Measurements from ENCODE around the gene BPHL. TPM values are rescaled to one million over a fixed set of nuclear protein-coding genes. Genes with fewer than 3 reads are reported as not detected.

The BPHL gene
- total and polyA plus RNA-seq, 2 experiments from 2014 or later, result 22.8 to 45.5 TPM

GRCh38 chr6:3136292-3137011 lies 17.9 kb downstream of the BPHL start:
- Histone ChIP-seq H3K27me3 (ENCODE audit: insufficient read depth) (no peaks in the 10 kb centered on the region), H2AFZ (no peak overlapping the region), H3K27ac (ENCODE audit: low read depth) (peak overlapping the region; percentile 39), H3K36me3 (ENCODE audit: insufficient read depth) (peaks cover 23% of the 10 kb centered on the region), H3K4me2 (0 out of 2 replicates have a peak overlapping the region, but pooled peaks have one; percentile 38), H3F3A (replicated peaks; ENCODE audit: low read depth) (peaks cover 13% of the 10 kb centered on the region; the same call in 1 of the 2 replicates), H3K79me2 (replicated peaks; ENCODE audit: insufficient read depth) (no peaks in the 10 kb centered on the region), H3K4me3 (no peak overlapping the region), H3K4me1 (ENCODE audit: insufficient read depth) (peaks cover 14% of the 10 kb centered on the region), H4K20me1 (replicated peaks; ENCODE audit: insufficient read depth) (no peaks in the 10 kb centered on the region; the same call in 1 of the 2 replicates), H3K9me2 (ENCODE audit: insufficient read depth) (no peaks in the 10 kb centered on the region)
- no peak overlapping the region; the same call in 2 of the 3 replicates for H3K4me3 Mint-ChIP-seq
- H3K9me3 Mint-ChIP-seq, result no peaks in the 10 kb centered on the region
- no peak for ATAC-seq
- TF ChIP-seq CREB1 (CRISPR knock-in tag; IDR thresholded peaks at IDR 0.05; ENCODE audit: low read depth), result no peak
- no peak for TF ChIP-seq CTCF (conservative IDR thresholded peaks at IDR 0.05; ENCODE audit: low read depth in 2 of 2)
- TF ChIP-seq ZNF331 (CRISPR knock-in tag; IDR thresholded peaks at IDR 0.05; ENCODE audit: low read depth), result no peak
- no peak for TF ChIP-seq JUNB (IDR thresholded peaks at IDR 0.05; ENCODE audit: unreplicated experiment)
- no peak for TF ChIP-seq ZNF462 (CRISPR knock-in tag; IDR thresholded peaks at IDR 0.05)
- TF ChIP-seq ETS1 (IDR thresholded peaks at IDR 0.05), result no peak
- TF ChIP-seq POLR2AphosphoS5 (IDR thresholded peaks at IDR 0.05; ENCODE audit: low read depth), result no peak
- no peak for TF ChIP-seq REST (IDR thresholded peaks at IDR 0.05; ENCODE audit: unreplicated experiment)
- TF ChIP-seq NANOG (IDR thresholded peaks at IDR 0.05; ENCODE audit: borderline replicate concordance), result no peak
- TF ChIP-seq STAT1 (IDR thresholded peaks at IDR 0.05; ENCODE audit: unreplicated experiment), result no peak
- TF ChIP-seq EZH2 (IDR thresholded peaks at IDR 0.05; ENCODE audit: low read depth, unreplicated experiment), result no peak
- no peak for TF ChIP-seq EZH2phosphoT487 (IDR thresholded peaks at IDR 0.05; ENCODE audit: unreplicated experiment)
- TF ChIP-seq ZNF114 (CRISPR knock-in tag; IDR thresholded peaks at IDR 0.05), result no peak
- H3K27me3 Mint-ChIP-seq (ENCODE audit: insufficient read depth, low read depth, poor library complexity), result no peaks in the 10 kb centered on the region
- H3K36me3 Mint-ChIP-seq (ENCODE audit: low read depth), result peaks cover 85% of the 10 kb centered on the region
- H3K27ac Mint-ChIP-seq, result peak overlapping the region; percentile 57
- peaks cover 14% of the 10 kb centered on the region for H3K4me1 Mint-ChIP-seq
- no peak for DNase-seq (ENCODE audit: low spot score)
